ENCODE measurements around the gene CRIM1.

GRCh38 chr2:36430549-36430948 lies 75.0 kb downstream of the CRIM1 start:
- TF ChIP-seq CTCF (IDR thresholded peaks at IDR 0.05) (no peak), POLR2A (IDR thresholded peaks at IDR 0.05) (no peak)

All from lower leg skin (tissue), 3 donors.